Ovary (tissue), 3 donors: ENCODE measurements around the gene USP6.

ENCODE experiments used
- CTCF ChIP-seq, 3 donors: fragments of 450-650 bp in 2 of 3; fragments of 200-600 bp in 1 of 3; IDR thresholded peaks; one replicate each; pipeline versions ENCODE4 v1.5.1 to v1.8.0; 2016 to 2022; ENCODE audit warnings: antibody characterized with exemption in 3 of 3, mild to moderate bottlenecking in 1 of 3
- EP300 ChIP-seq: sonication (generic); formaldehyde crosslinking; IDR thresholded peaks from one replicate; pipeline ENCODE4 v1.6.1; 2017; ENCODE audit warnings: antibody characterized with exemption
- POLR2A ChIP-seq: fragments of 450-650 bp; IDR thresholded peaks from one replicate; pipeline ENCODE4 v1.6.1; 2017; ENCODE audit warnings: antibody characterized with exemption, mild to moderate bottlenecking, moderate library complexity
- donor health status: DM: no; HTN: no; CAD: no.

- TF ChIP-seq POLR2A (no peak), CTCF (IDR thresholded peaks at IDR 0.05) (no peak), EP300 (no peak)
Measured at GRCh38 chr17:5209396-5209795, 93.6 kb downstream of the USP6 start.
